K562 (cell line): ENCODE data around the gene SLC37A3. TPM values are rescaled to one million over a fixed set of nuclear protein-coding genes. Genes with fewer than 3 reads are reported as not detected.

Source experiments
- CC2D1A ChIP-seq: fragments of 450-650 bp; IDR thresholded peaks from 2 replicates; pipeline ENCODE4 v1.6.1; 2017; ENCODE audit warnings: mild to moderate bottlenecking
- CREB3L1 ChIP-seq: fragments of 450-650 bp; IDR thresholded peaks from 2 replicates; pipeline ENCODE4 v1.6.1; 2014; ENCODE audit warnings: low read depth, mild to moderate bottlenecking, moderate library complexity, borderline replicate concordance
- DIDO1 ChIP-seq: fragments of 450-650 bp; IDR thresholded peaks from 2 replicates; pipeline ENCODE4 v1.6.1; 2016; ENCODE audit warnings: low read depth, missing biosample characterization, missing genetic modification characterization
- GABPB1 ChIP-seq: sonication (generic); formaldehyde crosslinking; IDR thresholded peaks from 2 replicates; pipeline ENCODE4 v1.8.0; 2022; ENCODE audit warnings: mild to moderate bottlenecking, missing genetic modification reagents
- HINFP ChIP-seq: fragments of 450-650 bp; conservative IDR thresholded peaks from 2 replicates; pipeline ENCODE4 v1.6.1; 2016; ENCODE audit warnings: missing genetic modification characterization, low read depth, mild to moderate bottlenecking, control low read depth, missing compliant biosample characterization
- HOXB6 ChIP-seq: fragments of 250-450 bp; sonication (Bioruptor Pico); IDR thresholded peaks from 2 replicates; pipeline ENCODE4 v1.5.1; 2022; ENCODE audit warnings: mild to moderate bottlenecking, borderline replicate concordance
- MAX ChIP-seq: sonication (generic); formaldehyde crosslinking; IDR thresholded peaks from 2 replicates; pipeline ENCODE4 v1.9.0; 2022; ENCODE audit warnings: mild to moderate bottlenecking, missing genetic modification reagents
- PBX2 ChIP-seq, 2 experiments: IDR thresholded peaks in 1 of 2; conservative IDR thresholded peaks in 1 of 2; 2 replicates each; pipeline ENCODE4 v1.6.1; 2016; ENCODE audit warnings: low read depth in 2 of 2, mild to moderate bottlenecking in 1 of 2, missing compliant biosample characterization in 1 of 2, missing genetic modification characterization in 1 of 2, moderate library complexity in 1 of 2
- PRDM10 ChIP-seq: fragments of 450-650 bp; IDR thresholded peaks from 2 replicates; pipeline ENCODE4 v1.6.1; 2018; ENCODE audit not compliant: partially characterized antibody
- USF1 ChIP-seq: sonication (generic); formaldehyde crosslinking; IDR thresholded peaks from 2 replicates; pipeline ENCODE4 v1.9.0; 2022; ENCODE audit warnings: mild to moderate bottlenecking, missing genetic modification reagents
- ZBTB26 ChIP-seq: fragments of 450-650 bp; formaldehyde crosslinking; IDR thresholded peaks from 2 replicates; pipeline ENCODE4 v1.4.0; 2022; ENCODE audit warnings: missing genetic modification characterization
- ZFP36 ChIP-seq: fragments of 150-350 bp; IDR thresholded peaks from 2 replicates; pipeline ENCODE4 v1.6.1; 2018; ENCODE audit warnings: low read length, low read depth; ENCODE audit not compliant: partially characterized antibody
- ZNF785 ChIP-seq: fragments of 250-450 bp; sonication (Bioruptor Pico); IDR thresholded peaks from 2 replicates; pipeline ENCODE4 v1.4.0; 2020; ENCODE audit warnings: mild to moderate bottlenecking
- polyA plus RNA-seq, 8 experiments: library from polyadenylated mRNA; depleted of rRNA in 4 of 8; stranded (reverse) in 5 of 8; unstranded in 3 of 8; fragments of >200 nt; fragmentation: Nextera tagmentation in 2 of 8; fragmentation: Illumina TruSeq in 1 of 8; extraction: Ambion mirVana in 2 of 8; extraction: Trizol in 1 of 8; gene quantifications; 2 replicates each; pipeline versions ENCODE4 v1.2.1 to v1.2.3, GENCODE V29; 2011 to 2014; ENCODE audit warnings: inconsistent platforms in 1 of 8, missing spikeins in 1 of 8
- total RNA-seq, 7 experiments: library from RNA; depleted of rRNA in 6 of 7; stranded (reverse); fragments of >200 nt in 6 of 7; fragmentation: Illumina TruSeq in 2 of 7; extraction: Trizol in 2 of 7; gene quantifications; 2 replicates each; pipeline versions ENCODE4 v1.2.1 to v1.2.3, GENCODE V29; 2011 to 2021; ENCODE audit warnings: low replicate concordance in 1 of 7

Gene SLC37A3
- total and polyA plus RNA-seq, 9 of the 15 experiments (the other 6 are each of a cell fraction or from before 2014, with no cell fraction given): 11.7 to 59.1 (median 26.8) TPM

GRCh38 chr7:140391634-140392033 lies 6.7 kb downstream of the SLC37A3 start (continued):
- TF ChIP-seq CREB3L1 (no peak), USF1 (CRISPR knock-in tag) (no peak), DIDO1 (no peak), PBX2 (CRISPR knock-in tag; IDR thresholded peaks at IDR 0.05; ENCODE audit: low read depth) (no peak), PBX2 (tag; conservative IDR thresholded peaks at IDR 0.05; ENCODE audit: low read depth) (no peak), CC2D1A (peak; percentile 80; the same call in 1 of the 2 replicates), ZBTB26 (CRISPR knock-in tag) (0 out of 2 replicates have a peak, but pooled peaks have one; percentile 8), HINFP (tag) (no peak), ZNF785 (CRISPR knock-in tag) (no peak), HOXB6 (CRISPR knock-in tag) (no peak), ZFP36 (no peak), PRDM10 (no peak), GABPB1 (CRISPR knock-in tag) (no peak; the same call in 1 of the 2 replicates), MAX (CRISPR knock-in tag) (no peak)
